Measurements from ENCODE around the gene KRT73.

KRT73 gene

DNA sequence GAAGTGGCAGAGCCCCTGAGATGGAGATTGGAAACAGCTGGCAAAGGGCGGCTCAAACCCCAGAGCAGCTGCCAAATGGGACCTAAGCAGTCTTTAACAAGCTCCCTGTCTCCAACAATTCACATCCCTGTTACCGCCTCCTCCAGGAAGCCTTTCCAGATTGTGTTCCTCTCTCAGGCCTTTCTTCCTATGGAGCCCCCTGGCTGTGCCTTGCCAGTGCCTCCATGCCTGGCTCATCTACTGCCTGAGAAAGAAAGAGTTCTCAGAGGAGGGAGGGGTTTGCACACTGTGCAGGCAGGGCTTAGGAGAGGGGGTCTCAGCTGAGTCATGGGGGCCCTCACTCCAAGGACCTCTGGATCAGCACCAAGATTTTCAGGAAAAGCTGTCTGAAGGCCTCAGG lies 35.9 kb downstream of the KRT73 start:
- no peak for DNase-seq (ENCODE audit: extremely low spot score)
- CTCF ChIA-PET, result interaction anchor here (0.7 to 2.0 kb wide), 10 partner anchors 10 to 398 kb away, joined by 3 to 5 read pairs (median 4); no protein-coding TSS in a partner anchor
- TF ChIP-seq, protein P1, sequence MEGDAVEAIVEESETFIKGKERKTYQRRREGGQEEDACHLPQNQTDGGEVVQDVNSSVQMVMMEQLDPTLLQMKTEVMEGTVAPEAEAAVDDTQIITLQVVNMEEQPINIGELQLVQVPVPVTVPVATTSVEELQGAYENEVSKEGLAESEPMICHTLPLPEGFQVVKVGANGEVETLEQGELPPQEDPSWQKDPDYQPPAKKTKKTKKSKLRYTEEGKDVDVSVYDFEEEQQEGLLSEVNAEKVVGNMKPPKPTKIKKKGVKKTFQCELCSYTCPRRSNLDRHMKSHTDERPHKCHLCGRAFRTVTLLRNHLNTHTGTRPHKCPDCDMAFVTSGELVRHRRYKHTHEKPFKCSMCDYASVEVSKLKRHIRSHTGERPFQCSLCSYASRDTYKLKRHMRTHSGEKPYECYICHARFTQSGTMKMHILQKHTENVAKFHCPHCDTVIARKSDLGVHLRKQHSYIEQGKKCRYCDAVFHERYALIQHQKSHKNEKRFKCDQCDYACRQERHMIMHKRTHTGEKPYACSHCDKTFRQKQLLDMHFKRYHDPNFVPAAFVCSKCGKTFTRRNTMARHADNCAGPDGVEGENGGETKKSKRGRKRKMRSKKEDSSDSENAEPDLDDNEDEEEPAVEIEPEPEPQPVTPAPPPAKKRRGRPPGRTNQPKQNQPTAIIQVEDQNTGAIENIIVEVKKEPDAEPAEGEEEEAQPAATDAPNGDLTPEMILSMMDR (IDR thresholded peaks at IDR 0.05; ENCODE audit: control extremely low read depth, extremely low read depth, low read depth, missing control alignments), result no peak
- POLR2A ChIA-PET, result no interaction called here

DNA sequence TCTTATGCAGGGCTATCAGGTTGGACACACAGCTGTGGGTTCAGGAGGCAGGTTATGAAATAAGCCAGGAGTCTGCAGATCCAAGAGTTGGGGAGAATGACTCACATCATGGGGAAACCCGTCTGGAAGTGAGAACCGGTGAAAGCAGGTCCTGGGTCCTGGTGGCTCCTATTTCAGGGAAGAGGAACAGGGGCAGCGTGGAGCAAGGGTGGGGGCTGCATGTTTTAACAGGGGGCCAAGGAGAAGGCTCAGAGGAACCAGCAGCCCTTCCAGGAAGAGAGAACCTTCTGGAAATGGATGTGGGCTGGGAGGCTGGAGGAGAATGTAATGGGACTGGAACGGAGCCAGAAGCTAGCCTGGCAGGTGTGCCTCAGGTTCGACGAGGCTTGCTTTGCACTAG lies 36.9 kb downstream of the KRT73 start:
- CTCF ChIA-PET, result interaction anchor here (1.0 to 2.0 kb wide), 5 partner anchors 10 to 396 kb away, joined by 3 to 5 read pairs (median 4); no protein-coding TSS in a partner anchor
- TF ChIP-seq, protein P1 (IDR thresholded peaks at IDR 0.05; ENCODE audit: control extremely low read depth, extremely low read depth, low read depth, missing control alignments), result no peak
- POLR2A ChIA-PET, result no interaction called here
- DNase-seq (ENCODE audit: extremely low spot score), result no peak

DNA sequence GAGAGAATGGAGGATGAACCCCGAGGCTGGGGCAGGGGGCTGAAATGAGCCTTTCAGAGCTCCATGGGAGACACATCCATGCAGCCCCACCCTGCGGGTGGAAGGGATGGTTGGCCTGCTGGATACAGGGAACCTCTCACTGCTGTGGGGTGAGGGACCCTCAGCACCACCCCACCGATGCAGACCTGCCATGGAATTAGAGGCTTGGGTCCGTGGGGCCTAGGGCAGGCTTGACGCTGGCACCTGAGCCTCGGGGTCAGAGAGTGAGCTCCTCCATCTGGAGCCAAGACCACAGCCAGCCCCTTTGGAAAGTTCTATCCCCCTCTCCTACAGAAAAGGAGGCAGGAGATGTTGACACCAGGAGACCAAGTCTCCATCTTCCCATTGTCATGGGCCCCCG lies 37.3 kb downstream of the KRT73 start:
- TF ChIP-seq, protein P1 (IDR thresholded peaks at IDR 0.05; ENCODE audit: control extremely low read depth, extremely low read depth, low read depth, missing control alignments), result no peak
- ChIA-PET POLR2A (no interaction called here), CTCF (interaction anchor here (1.2 to 2.0 kb wide), 4 partner anchors 10 to 399 kb away, joined by 4 to 5 read pairs (median 4); no protein-coding TSS in a partner anchor)
- DNase-seq (ENCODE audit: extremely low spot score), result no peak

DNA sequence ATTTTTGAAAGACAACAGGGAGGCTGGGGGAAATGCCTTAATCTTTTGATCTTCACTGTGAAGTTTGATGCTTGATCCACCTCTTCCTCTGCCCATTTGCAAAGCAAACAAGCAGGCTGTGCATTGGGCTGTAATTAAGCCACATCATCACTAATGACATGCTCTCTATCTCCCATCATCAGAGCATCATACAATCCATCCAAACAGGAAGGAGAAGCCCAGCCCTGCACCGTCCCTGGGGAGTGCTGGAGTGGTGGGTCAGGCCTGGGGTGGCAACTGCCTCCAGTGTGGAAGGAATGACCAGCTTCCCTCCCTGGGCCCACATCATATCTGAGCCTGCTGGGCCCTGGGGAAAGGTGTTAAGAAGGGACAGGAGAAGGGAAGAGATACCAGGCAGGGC lies 37.9 kb downstream of the KRT73 start:
- ChIA-PET CTCF (interaction anchor here (1.2 to 1.7 kb wide), 3 partner anchors 9 to 400 kb away, joined by 4 to 5 read pairs (median 4); no protein-coding TSS in a partner anchor), POLR2A (no interaction called here)
- TF ChIP-seq, protein P1 (IDR thresholded peaks at IDR 0.05; ENCODE audit: control extremely low read depth, extremely low read depth, low read depth, missing control alignments), result no peak

DNA sequence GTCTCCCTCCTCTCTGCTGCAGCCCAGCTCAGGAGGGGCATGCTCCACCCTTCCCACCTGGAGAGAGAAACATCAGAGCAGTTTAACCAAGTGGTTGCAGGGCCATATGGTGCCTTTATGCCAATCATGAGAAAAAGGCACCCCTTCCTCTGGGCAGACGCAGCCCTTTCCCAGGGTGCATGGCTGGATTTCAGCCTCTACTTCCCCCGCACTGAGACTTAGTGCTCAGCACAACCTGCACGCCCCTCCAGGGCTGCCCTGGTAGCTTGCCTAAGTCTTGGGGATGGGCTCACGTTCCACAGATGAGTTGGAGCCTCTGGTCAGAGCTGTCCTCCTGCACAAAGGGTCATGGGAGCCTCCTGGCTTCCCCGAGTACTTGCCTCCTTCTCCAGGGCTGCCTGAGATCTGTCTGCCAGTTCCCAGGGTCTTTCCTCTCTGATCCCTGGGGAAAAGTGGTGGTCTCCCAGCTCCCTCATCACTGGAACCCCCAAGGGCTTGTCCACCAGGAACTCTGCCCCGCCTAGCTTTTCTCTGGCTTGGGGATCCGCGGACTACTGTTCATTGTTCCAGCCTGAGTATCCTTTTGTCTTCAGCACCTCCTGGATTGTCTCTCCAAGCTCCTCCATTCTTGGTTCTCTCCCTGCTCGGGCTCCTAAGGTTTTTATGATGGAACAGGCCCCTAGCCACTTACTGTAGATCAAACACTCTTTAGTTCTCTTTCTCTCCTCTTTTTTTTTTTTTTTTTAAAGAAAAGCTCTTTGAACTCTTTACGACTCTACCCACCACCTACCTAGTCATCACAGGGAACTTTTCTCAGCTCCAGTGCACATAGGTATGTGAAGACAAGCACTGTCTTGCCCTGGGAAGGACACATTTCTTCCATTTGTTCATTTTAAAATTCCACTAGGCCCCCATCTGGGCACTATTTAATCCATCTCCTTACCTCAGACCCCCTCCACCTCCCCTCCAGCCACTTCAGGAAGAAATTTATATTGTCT lies 38.6 kb downstream of the KRT73 start:
- ChIA-PET POLR2A (no interaction called here), CTCF (interaction anchor here (0.7 to 1.7 kb wide), 4 partner anchors 9 to 401 kb away, joined by 3 to 5 read pairs (median 4); no protein-coding TSS in a partner anchor)
- TF ChIP-seq, protein P1 (IDR thresholded peaks at IDR 0.05; ENCODE audit: control extremely low read depth, extremely low read depth, low read depth, missing control alignments), result no peak
- DNase-seq (ENCODE audit: extremely low spot score), result no peak

More for the DNA sequence above, 37.9 kb downstream of the KRT73 start:
- DNase-seq (ENCODE audit: extremely low spot score), result no peak

DNA sequence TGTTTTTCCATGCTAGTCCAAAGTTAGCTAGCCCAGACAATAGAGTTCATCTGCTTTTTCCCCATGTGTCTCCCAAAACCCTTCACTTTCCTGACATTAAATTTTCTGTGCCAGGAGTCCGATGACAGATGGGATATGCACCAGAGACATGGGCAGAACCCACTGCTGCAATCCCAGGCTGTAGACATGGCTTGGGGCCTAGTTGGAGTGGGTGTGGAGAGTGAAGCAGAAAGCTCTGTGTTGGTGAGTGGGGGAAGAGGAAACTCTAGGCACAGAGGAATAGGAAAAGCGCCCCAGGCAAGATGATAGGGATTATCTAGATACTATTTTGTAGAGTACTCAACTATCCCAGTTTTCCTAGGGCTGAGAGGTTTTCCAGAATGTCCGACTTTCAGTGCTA lies 39.9 kb downstream of the KRT73 start:
- TF ChIP-seq, protein P1 (IDR thresholded peaks at IDR 0.05; ENCODE audit: control extremely low read depth, extremely low read depth, low read depth, missing control alignments), result no peak
- ChIA-PET POLR2A (no interaction called here), CTCF (interaction anchor here (1.0 to 1.3 kb wide), 3 partner anchors 9 to 307 kb away, joined by 3 to 4 read pairs (median 4); no protein-coding TSS in a partner anchor)
- DNase-seq (ENCODE audit: extremely low spot score), result no peak

Data from GM10248 (cell line).